Activated gamma-delta T cell treated with anti-CD3 and anti-CD28 coated beads, Interleukin-2, amount 50 U/mL, for 16 hours (primary cell): ENCODE measurements around the gene INPP4A.
"Not testable (repeated sequence)": the region's sequence is repeated elsewhere in the genome, so short reads cannot be mapped to it uniquely, and the experiment has no call there.

ENCODE experiments used
- DNase-seq: peaks from one replicate; pipeline ENCODE4 v3.0.0-alpha.2; 2020; ENCODE audit warnings: low read depth

INPP4A gene

GRCh38 chr2:98586551-98587140 is 142.0 kb downstream of the INPP4A start:
- DNase-seq, result no peak

GRCh38 chr2:98588880-98589431 is 144.3 kb downstream of the INPP4A start:
- no peak for DNase-seq

- no peak for DNase-seq
These were observed 144.8 kb downstream of the INPP4A start for GRCh38 chr2:98589489-98589888.

DNA sequence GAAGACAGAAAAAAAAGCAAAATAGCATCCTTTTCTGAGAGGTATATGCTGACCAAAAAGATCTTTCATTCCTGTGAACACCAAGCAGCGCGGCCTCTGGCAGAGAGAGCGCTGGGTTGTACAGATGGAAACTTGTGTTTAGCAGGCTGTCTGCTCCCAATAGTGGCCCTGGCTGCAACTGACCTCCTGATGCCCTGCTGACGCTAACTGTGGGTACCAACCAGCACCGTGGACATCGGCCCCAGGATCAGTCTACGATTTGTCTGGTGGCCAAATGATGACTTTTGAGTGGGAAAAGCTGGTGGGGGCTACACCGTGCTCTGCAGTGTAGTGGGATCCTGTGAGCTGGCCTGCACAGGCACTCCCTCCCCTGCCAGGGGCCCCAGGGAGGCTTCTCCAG is 147.9 kb downstream of the INPP4A start:
- DNase-seq, result no peak

DNA sequence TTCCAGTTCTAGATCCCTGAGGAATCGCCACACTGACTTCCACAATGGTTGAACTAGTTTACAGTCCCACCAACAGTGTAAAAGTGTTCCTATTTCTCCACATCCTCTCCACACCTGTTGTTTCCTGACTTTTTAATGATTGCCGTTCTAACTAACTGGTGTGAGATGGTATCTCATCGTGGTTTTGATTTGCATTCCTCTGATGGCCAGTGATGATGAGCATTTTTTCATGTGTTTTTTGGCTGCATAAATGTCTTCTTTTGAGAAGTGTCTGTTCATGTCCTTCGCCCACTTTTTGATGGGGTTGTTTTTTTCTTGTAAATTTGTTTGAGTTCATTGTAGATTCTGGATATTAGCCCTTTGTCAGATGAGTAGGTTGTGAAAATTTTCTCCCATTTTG is 150.0 kb downstream of the INPP4A start:
- DNase-seq, result not testable (repeated sequence)

DNA sequence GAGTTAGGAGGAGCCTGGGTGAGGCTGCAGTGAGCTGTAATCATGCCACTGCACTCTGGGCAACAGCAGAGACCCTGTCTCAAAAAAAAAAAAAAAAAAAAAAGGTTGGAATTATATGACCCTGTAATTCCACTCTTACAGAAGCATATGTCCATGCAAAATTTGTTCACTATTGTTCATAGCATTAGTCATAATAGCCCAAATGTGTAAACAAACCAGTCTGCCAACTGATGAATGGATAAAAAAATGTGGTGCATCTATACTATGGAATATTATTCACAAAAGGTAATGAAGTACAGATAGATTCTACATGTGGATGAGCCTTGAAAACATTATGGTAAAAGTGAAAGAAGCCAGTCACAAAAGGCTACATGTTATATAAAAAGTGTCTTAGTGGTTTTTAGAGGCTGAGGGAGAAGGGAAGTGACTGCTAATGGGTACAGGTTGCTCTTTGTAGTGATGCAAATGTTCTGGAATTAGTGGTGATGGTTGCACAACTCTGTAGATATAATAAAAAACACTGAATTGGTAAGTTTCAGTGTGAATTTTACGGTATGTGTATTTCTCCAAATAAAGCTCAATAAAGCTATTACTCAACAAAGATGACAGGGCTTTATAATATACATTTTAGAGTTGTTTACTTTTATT is 154.2 kb downstream of the INPP4A start:
- DNase-seq, result no peak

DNA sequence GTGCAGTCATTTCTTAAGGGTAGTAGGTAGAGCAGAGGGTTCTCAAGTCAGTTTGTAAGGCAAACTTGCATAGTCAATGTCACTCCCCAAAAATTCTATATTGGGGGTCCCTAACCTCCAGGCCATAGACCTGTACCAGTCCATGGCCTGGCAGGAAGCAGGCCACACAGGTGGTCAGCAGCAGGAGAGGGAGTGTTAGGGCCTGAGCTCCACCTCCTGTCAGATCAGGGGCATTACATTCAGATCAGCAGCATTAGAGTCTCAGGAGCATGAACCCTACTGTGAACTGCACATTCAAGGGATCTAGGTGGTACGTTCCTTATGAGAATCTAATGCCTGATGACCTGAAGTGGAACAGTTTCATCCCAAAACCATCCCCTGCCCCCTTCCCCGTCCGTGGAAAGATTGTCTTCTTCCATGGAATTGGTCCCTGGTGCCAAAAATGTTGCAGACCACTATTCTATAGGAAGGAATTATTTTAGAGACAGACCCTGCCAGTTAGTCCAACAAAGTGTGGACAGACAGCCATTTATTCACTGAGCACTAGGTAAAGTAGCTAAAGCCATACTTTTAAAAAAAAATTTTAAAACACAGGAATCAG is 157.0 kb downstream of the INPP4A start:
- no peak for DNase-seq

DNA sequence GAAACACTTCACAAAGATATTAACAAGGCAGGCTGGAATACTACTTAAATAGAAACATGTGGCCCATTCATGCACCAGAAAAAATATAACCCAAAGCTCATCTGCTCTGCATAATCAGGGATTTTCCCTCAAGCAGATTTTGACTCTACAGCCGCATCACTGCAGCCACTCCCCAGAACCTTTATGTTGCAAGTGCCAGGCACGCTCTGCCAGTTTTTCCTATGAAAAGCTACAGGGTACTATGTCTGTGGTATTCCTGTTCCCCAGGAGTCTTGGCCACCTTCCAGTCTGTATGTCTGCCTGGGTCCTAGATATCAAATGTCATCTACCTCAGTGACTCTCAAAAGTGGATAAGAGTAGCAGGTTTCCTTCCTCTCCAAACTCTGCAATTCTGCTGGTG is 159.9 kb downstream of the INPP4A start:
- no peak for DNase-seq

- DNase-seq, result no peak
These were observed 160.4 kb downstream of the INPP4A start for GRCh38 chr2:98605076-98605475.

DNA sequence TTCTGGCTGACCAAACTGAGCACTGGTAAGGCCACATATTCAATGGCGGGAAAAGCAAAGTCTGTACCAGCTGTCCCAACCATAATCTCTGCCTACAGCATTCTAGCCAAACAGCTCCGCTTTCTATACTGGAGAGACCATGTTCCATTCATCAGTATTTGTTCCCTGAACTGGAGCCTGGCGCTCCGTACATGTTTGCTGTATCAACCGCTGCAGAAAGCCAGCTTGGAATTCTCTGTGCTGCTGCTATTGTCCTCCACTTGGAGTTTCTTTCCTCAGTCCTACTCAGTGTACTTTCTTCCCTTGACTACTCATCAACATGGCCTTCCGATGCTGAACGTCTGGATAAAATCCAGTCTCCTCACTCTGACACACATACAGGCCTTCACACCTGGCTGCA is 161.8 kb downstream of the INPP4A start:
- no peak for DNase-seq

GRCh38 chr2:98607104-98607503 is 162.4 kb downstream of the INPP4A start:
- DNase-seq, result no peak

GRCh38 chr2:98607741-98608115 is 163.1 kb downstream of the INPP4A start:
- DNase-seq, result no peak

DNA sequence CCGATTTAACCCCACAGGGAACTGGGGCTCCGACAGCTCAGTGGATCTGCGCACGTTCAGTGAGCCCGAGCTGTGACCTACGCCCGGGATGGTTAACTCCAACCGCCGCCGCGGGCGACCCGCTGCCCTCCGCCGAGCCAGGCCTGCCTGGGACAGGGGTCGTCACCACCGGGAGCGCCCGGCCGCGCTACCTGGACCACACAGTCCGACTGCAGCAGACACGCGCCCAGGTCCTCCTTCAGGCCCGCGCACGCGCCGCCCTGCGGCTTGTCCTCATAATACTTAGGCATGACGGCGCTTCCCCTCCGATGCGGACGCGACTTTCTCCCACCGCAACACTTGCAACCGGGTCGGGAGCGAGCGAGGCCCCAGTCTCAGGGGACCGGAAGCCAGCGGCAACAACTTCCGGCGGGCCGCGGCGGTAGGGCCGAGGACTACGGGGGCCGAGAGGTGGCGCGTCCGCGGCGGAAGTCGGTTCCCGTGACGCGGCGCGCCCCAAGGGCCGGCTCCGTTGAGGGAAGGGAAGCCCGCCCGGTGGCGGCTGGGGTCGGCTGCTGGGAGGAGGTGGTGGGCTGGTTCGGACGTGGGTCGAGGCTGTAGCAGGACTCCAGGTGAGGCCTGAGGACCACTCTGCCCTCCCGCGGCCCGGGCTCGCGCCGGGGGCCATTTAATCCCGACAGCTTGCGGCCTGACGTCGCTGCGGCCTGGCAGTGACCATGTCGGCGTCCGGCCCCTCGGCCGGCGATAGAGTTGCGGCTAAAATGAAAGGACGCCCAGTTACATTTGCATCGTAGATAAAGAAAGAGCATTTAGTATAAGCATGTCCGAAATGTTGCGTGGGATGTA is 163.7 kb downstream of the INPP4A start, which contains the start of the genes COA5 and UNC50:
Gene COA5 (minus strand): TSS at position 397 of the 846 bp plus-strand sequence. CDS start 107 bp downstream, at position 290.
Gene UNC50 (plus strand): TSS at position 474 of the 846 bp plus-strand sequence. CDS start 1,171 bp downstream, outside the sequence.
- peak; percentile 81 for DNase-seq

DNA sequence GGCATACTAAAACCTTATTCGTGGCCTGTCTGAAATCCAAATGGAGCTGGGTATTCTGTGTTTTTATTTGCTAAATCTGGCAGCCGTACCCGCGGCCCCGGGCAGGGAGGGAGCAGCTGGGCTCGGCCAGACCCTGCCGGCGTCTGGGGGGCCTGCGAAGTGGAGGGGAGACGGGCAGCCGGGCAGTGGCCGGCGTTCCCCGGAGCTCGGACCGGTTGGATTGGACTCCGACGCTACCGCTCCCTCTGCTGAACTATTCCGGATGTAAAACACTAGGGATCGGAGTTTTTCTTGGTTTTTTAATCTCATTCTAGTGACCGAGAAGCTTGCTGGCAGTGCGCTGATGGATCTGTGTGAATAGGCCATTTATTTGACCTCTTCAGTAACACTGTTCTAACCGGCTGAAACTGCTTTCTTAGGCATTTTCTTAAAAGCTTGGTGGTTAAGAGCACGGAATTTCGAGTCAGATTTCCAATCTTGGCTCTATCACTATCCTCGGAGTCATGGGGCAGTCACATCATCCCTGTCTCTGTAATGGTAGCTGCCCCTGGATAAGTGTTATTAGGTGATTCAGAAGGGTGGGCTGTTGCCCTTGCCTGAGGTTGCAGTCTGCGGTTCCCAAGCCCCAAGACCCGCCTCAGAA is 164.4 kb downstream of the INPP4A start:
- DNase-seq, result no peak

DNA sequence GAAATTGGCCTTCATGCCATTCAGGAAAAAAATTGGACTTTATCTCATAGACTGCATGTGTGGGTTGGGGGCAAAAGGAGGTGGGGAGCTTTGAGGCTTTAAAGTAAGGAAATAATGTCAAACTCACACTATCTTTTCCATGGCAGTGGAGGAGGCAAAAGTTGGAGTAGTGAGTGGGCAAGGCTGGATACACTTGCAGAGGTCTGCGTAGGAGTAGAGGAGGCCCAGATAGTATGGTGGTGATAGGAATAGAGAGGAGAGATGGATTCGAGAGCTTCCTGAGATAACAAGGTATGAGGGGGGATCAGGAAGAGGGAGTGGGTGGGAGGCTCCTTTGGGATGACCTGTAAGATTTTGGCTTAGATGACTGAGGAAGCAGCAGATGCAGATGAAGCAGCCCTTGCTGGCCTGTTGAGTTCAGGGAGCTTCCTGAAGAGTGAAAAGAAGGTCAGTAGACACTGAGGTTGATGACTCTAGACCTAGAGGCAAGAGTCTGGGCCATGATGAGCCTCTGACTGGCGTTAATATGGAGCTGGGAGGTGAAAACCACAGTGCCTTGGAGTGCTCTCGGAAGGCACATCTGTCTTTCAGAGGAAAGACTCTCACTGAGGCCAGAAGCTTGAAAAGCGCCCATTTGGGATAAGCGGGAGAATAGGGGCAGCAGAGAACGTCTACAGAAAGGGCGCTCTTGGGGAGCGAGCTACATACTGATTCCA is 169.5 kb downstream of the INPP4A start:
- DNase-seq, result no peak

DNA sequence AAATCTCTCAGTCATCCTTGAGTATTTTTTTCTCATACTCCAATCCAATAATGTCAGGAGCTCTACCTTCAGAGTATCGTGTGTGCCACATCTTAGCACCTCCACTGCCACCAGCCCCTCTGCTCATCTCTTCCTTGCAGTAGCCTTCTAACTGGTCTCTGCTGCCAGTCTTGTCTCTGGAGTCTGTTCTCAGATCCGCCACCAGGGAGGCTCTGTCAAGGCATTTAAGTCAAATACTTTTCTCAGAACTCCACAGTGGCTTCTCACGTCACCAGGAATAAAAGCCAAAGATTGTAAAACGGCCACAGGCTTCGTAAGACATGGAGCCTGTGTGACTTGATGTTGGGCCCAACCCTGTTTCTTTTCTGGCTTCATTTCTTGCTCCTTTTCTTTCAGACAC is 170.8 kb downstream of the INPP4A start:
- DNase-seq, result no peak

- DNase-seq, result no peak
These were observed 172.5 kb downstream of the INPP4A start for GRCh38 chr2:98617149-98617548.

DNA sequence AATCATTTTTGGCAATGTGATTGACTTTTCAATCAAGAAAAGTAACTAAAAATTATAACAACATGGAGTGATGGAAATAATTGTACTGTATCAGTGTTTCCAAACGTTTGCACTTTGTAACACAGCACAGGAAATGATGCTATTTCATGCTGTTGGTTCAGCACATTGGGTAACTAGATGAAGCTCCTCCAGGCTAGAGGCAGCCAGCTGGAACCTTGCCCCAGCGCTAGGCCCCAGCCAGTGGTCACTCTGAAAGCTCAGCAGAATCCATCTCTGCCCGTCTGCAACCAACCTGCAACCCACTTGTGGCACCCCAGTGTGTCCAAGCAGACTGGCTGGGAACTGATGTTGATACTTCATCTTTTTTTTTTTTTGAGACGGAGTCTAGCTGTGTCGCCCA is 179.0 kb downstream of the INPP4A start:
- DNase-seq, result no peak

- DNase-seq, result no peak
These were observed 187.7 kb downstream of the INPP4A start for GRCh38 chr2:98632351-98632750.

DNA sequence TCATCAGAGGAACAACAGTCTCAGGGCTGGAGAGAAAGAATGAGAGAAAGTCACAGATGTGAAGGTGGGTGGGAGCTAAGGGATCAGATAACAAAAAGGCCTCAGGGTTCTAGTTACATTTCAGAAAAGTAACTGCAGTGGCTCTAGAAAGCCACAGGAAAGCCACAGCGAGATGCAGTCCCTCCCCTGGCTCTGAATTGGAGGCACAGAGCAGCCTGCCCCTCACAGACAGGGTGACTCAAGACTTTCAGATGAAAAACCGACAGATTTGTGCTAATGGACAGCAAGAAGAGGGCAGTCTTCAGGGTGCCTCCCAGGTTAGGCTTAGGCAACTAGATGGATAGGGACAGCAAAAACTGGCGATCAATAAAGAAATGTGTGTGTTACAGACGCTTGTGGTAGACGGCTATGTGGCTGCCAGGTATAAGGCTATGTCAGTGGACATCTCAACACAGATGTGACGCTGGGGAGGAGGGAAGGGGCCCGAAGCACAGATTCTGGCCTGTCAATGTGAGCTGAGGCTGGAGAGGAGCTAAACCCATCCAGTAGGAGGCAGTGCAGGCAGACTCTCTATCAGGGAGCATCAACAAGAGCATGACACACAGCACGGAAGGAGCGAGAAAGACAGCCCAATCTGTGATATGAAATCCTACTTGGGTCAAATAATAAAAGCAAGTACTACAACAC is 189.9 kb downstream of the INPP4A start:
- DNase-seq, result peak; percentile 27
